Measurements from ENCODE around the gene NAALADL2. TPM values are rescaled to one million over a fixed set of nuclear protein-coding genes. Genes with fewer than 3 reads are reported as not detected.

Gene NAALADL2
- total RNA-seq, 1 donor, result 13.4 TPM

GRCh38 chr3:174822320-174822719 lies 36.8 kb upstream of the NAALADL2 start:
- DNase-seq (ENCODE audit: low read depth), result no peak
- H3K4me3 ChIP-seq (ENCODE audit: low read depth, low read length), result no peak overlapping the region
- TF ChIP-seq, protein P1, sequence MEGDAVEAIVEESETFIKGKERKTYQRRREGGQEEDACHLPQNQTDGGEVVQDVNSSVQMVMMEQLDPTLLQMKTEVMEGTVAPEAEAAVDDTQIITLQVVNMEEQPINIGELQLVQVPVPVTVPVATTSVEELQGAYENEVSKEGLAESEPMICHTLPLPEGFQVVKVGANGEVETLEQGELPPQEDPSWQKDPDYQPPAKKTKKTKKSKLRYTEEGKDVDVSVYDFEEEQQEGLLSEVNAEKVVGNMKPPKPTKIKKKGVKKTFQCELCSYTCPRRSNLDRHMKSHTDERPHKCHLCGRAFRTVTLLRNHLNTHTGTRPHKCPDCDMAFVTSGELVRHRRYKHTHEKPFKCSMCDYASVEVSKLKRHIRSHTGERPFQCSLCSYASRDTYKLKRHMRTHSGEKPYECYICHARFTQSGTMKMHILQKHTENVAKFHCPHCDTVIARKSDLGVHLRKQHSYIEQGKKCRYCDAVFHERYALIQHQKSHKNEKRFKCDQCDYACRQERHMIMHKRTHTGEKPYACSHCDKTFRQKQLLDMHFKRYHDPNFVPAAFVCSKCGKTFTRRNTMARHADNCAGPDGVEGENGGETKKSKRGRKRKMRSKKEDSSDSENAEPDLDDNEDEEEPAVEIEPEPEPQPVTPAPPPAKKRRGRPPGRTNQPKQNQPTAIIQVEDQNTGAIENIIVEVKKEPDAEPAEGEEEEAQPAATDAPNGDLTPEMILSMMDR (IDR thresholded peaks at IDR 0.05; ENCODE audit: insufficient read depth, low read depth, low read length), result no peak

- no peak for DNase-seq (ENCODE audit: low read depth)
- no peak overlapping the region for H3K4me3 ChIP-seq (ENCODE audit: low read depth, low read length)
- TF ChIP-seq, protein P1 (IDR thresholded peaks at IDR 0.05; ENCODE audit: insufficient read depth, low read depth, low read length), result no peak
These were observed 33.1 kb upstream of the NAALADL2 start for GRCh38 chr3:174826069-174826468.

- TF ChIP-seq, protein P1 (IDR thresholded peaks at IDR 0.05; ENCODE audit: insufficient read depth, low read depth, low read length), result no peak
- H3K4me3 ChIP-seq (ENCODE audit: low read depth, low read length), result no peak overlapping the region
- DNase-seq (ENCODE audit: low read depth), result no peak
These were observed 14.4 kb upstream of the NAALADL2 start for GRCh38 chr3:174844746-174845145.

GRCh38 chr3:174846055-174846454 lies 13.1 kb upstream of the NAALADL2 start:
- H3K4me3 ChIP-seq (ENCODE audit: low read depth, low read length), result no peak overlapping the region
- peak; percentile 3 for DNase-seq (ENCODE audit: low read depth)
- TF ChIP-seq, protein P1 (IDR thresholded peaks at IDR 0.05; ENCODE audit: insufficient read depth, low read depth, low read length), result no peak

DNA sequence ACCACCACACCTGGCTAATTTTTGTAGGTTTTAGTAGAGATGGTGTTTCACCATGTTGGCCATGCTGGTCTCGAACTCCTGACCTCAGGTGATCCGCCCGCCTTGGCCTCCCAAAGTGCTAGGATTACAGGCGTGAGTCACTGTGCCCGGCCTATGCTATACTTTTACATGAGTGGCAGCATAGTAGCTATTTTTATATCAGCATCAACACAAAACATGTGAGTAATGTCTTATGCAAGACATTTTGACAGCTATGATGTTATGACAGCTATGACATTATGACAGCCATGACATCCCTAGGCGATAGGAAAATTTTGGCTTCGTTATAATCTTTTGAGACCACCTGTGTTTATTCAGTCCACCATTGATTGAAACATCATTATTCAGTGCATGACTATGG lies 4.1 kb upstream of the NAALADL2 start:
- no peak for DNase-seq (ENCODE audit: low read depth)
- no peak overlapping the region for H3K4me3 ChIP-seq (ENCODE audit: low read depth, low read length)
- TF ChIP-seq, protein P1 (IDR thresholded peaks at IDR 0.05; ENCODE audit: insufficient read depth, low read depth, low read length), result no peak

DNA sequence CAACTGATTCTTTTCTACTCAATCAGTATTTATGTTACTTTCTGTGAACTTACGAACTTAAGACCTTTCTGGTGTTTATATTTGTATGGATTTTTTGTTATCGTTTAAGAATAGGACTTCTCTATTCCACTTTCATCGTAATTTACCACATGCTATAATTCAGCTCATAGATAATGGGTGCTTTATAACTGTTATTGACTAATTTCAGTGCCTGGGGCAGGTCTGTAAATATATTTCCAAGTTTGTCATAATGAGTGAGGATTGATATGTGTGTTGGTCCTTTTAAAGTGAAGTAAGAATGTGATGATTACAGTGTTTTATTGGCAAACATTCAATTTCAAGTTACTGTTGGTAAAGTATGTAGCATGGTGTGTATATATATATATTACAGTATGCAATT lies 1.8 kb upstream of the NAALADL2 start:
- DNase-seq (ENCODE audit: low read depth), result no peak
- TF ChIP-seq, protein P1 (IDR thresholded peaks at IDR 0.05; ENCODE audit: insufficient read depth, low read depth, low read length), result no peak
- no peak overlapping the region for H3K4me3 ChIP-seq (ENCODE audit: low read depth, low read length)

- no peak overlapping the region for H3K4me3 ChIP-seq (ENCODE audit: low read depth, low read length)
- DNase-seq (ENCODE audit: low read depth), result no peak
- TF ChIP-seq, protein P1 (IDR thresholded peaks at IDR 0.05; ENCODE audit: insufficient read depth, low read depth, low read length), result no peak
These were observed 781 bp upstream of the NAALADL2 start for GRCh38 chr3:174858353-174858752.

All from fibroblast of villous mesenchyme (primary cell).